NT2/D1 (cell line): ENCODE measurements around the gene TBC1D19.

Source experiments
- SUZ12 ChIP-seq: IDR thresholded peaks from 2 replicates; pipeline ENCODE4 v1.6.1; 2011; ENCODE audit not compliant: insufficient read length, insufficient read depth; ENCODE audit errors: extremely low read depth
- ZNF274 ChIP-seq: IDR thresholded peaks from 2 replicates; pipeline ENCODE4 v1.6.1; 2011; ENCODE audit warnings: mild to moderate bottlenecking, low read depth, low read length

DNA sequence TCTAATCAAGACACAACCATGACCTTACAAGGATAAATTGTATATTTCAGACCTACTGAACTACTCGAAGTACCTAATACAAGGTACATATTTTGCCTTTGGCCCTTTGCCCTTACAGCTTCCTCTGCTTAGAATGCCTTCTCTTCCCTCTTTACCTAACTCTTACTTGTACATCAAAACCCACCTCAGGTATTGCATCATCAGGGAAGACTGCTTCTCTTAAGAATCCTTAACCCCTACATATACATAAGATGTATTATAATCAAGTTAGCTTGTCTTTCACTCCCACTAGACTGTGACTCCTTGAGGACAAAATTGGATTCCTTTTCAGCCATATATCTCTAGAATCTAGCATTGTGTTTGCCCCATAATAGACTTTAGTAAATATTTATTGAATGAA lies 175.0 kb downstream of the TBC1D19 start:
- TF ChIP-seq ZNF274 (no peak), SUZ12 (no peak)
